H1 (cell line): ENCODE data around the gene UBASH3B. TPM values are rescaled to one million over a fixed set of nuclear protein-coding genes. Genes with fewer than 3 reads are reported as not detected.

Source experiments
- CTCF ChIA-PET: fragments of 300-600 bp; sonication (Branson Sonifier 250); formaldehyde crosslinking; loops from one replicate; lab custom pipeline; 2021; ENCODE audit not compliant: partially characterized antibody; lab: Charles Lee
- POLR2A ChIA-PET: fragments of 300-600 bp; sonication (Branson Sonifier 250); formaldehyde crosslinking; loops from one replicate; lab custom pipeline; 2021; ENCODE audit warnings: inconsistent platforms; ENCODE audit not compliant: partially characterized antibody; lab: Charles Lee
- DNase-seq, 2 experiments: peaks; one replicate each; pipeline versions ENCODE4 v3.0.0 to v3.0.0-alpha.2; 2010 to 2022; ENCODE audit warnings: low spot score in 2 of 2, low read depth in 1 of 2, mixed read lengths in 1 of 2
- FAIRE-seq: peaks from 2 replicates; lab custom pipeline; 2011; peaks lifted over from hg19 to GRCh38; lab: Jason Lieb, UNC
- H2AFZ ChIP-seq: 2 replicates; pipeline ENCODE4 v1.8.1; 2012; ENCODE audit warnings: low read length, inconsistent platforms
- H2AK5ac ChIP-seq: 2 replicates; pipeline ENCODE4 v1.6.1; 2013; ENCODE audit warnings: low read depth, low read length
- H2BK120ac ChIP-seq: replicated peaks from 2 replicates; pipeline ENCODE3; 2013; ENCODE audit warnings: low read depth, low read length, inconsistent platforms
- H2BK12ac ChIP-seq: 2 replicates; pipeline ENCODE4 v1.6.1; 2013; ENCODE audit warnings: low read depth, low read length
- H2BK15ac ChIP-seq: 2 replicates; pipeline ENCODE4 v1.6.1; 2013; ENCODE audit warnings: low read length
- H2BK20ac ChIP-seq: 2 replicates; pipeline ENCODE4 v1.6.1; 2013; ENCODE audit warnings: low read length
- H2BK5ac ChIP-seq: 2 replicates; pipeline ENCODE4 v1.6.1; 2013; ENCODE audit warnings: low read depth, low read length
- H3K14ac ChIP-seq: 2 replicates; pipeline ENCODE4 v1.6.1; 2013; ENCODE audit warnings: inconsistent platforms; ENCODE audit not compliant: insufficient read length
- H3K18ac ChIP-seq: 2 replicates; pipeline ENCODE4 v1.6.1; 2013; ENCODE audit warnings: low read length; ENCODE audit errors: extremely low read depth
- H3K23ac ChIP-seq: 2 replicates; pipeline ENCODE4 v1.6.1; 2013; ENCODE audit warnings: inconsistent platforms; ENCODE audit not compliant: insufficient read length
- H3K23me2 ChIP-seq: 2 replicates; pipeline ENCODE4 v1.6.1; 2013; ENCODE audit warnings: low read depth, low read length
- H3K27ac ChIP-seq: 2 replicates; pipeline ENCODE4 v1.6.1; 2011; ENCODE audit warnings: low read depth, low read length, inconsistent platforms
- H3K27me3 ChIP-seq, 4 experiments: replicated peaks in 1 of 4; 1 replicate in 1 of 4; 2 replicates in 3 of 4; pipeline versions ENCODE4 v1.6.1 to v1.8.1; 2011 to 2013; ENCODE audit warnings: low read length in 3 of 4, mild to moderate bottlenecking in 3 of 4, inconsistent platforms in 2 of 4, mixed read lengths in 2 of 4, moderate library complexity in 1 of 4; ENCODE audit not compliant: control insufficient read depth in 3 of 4, insufficient read depth in 3 of 4; ENCODE audit errors: extremely low read depth in 1 of 4
- H3K36me3 ChIP-seq, 4 experiments: 2 replicates each; pipeline versions ENCODE4 v1.6.1 to v1.8.1; 2011 to 2013; ENCODE audit warnings: mild to moderate bottlenecking in 4 of 4, low read length in 3 of 4, moderate library complexity in 2 of 4, control low read depth in 1 of 4, inconsistent platforms in 1 of 4; ENCODE audit not compliant: insufficient read depth in 4 of 4, control insufficient read depth in 2 of 4
- H3K4ac ChIP-seq: replicated peaks from 2 replicates; pipeline ENCODE3; 2013; ENCODE audit warnings: low read length, low read depth, mixed read lengths, inconsistent platforms; ENCODE audit not compliant: insufficient read length
- H3K4me1 ChIP-seq, 4 experiments: replicated peaks in 1 of 4; 1 replicate in 1 of 4; 2 replicates in 3 of 4; pipeline versions ENCODE4 v1.6.1 to v1.8.1; 2011 to 2013; ENCODE audit warnings: low read length in 3 of 4, inconsistent platforms in 2 of 4, mixed read lengths in 1 of 4; ENCODE audit not compliant: insufficient read depth in 4 of 4, control insufficient read depth in 3 of 4
- H3K4me2 ChIP-seq, 2 experiments: 2 replicates each; pipeline versions ENCODE4 v1.6.1 to v1.8.1; 2011 to 2013; ENCODE audit warnings: low read depth in 2 of 2, low read length in 2 of 2, control low read depth in 1 of 2, inconsistent platforms in 1 of 2, mild to moderate bottlenecking in 1 of 2; ENCODE audit not compliant: insufficient read depth in 1 of 2
- H3K4me3 ChIP-seq, 4 experiments: fragments of 200-600, 300-600 bp in 1 of 4; sonication (generic), shearing (Covaris generic), sonication (Bioruptor Twin) in 1 of 4; 2 replicates each; pipeline versions ENCODE4 v1.5.1 to v1.8.1; 2011 to 2016; ENCODE audit warnings: low read length in 4 of 4, low read depth in 3 of 4, control low read depth in 2 of 4, inconsistent platforms in 2 of 4, mild to moderate bottlenecking in 2 of 4, mixed read lengths in 1 of 4, moderate library complexity in 1 of 4; ENCODE audit not compliant: insufficient read depth in 2 of 4; ENCODE audit errors: extremely low read depth in 1 of 4
- H3K56ac ChIP-seq: replicated peaks from 2 replicates; pipeline ENCODE3; 2013; ENCODE audit warnings: low read depth, mild to moderate bottlenecking, mixed read lengths, low read length, inconsistent platforms; ENCODE audit not compliant: insufficient read length
- H3K79me1 ChIP-seq: 2 replicates; pipeline ENCODE4 v1.6.1; 2013; ENCODE audit warnings: low read depth, low read length, control low read depth
- H3K79me2 ChIP-seq, 2 experiments: 2 replicates each; pipeline versions ENCODE4 v1.6.1 to v1.8.1; 2012 to 2013; ENCODE audit warnings: low read length in 2 of 2, mild to moderate bottlenecking in 2 of 2, inconsistent platforms in 1 of 2; ENCODE audit not compliant: insufficient read depth in 2 of 2, control insufficient read depth in 1 of 2
- H3K9ac ChIP-seq, 4 experiments: replicated peaks in 1 of 4; 1 replicate in 1 of 4; 2 replicates in 3 of 4; pipeline versions ENCODE4 v1.6.1 to v1.8.1; 2011 to 2013; ENCODE audit warnings: low read depth in 3 of 4, low read length in 3 of 4, control low read depth in 2 of 4, mild to moderate bottlenecking in 2 of 4, moderate library complexity in 2 of 4, inconsistent platforms in 1 of 4; ENCODE audit errors: extremely low read depth in 1 of 4
- H3K9me3 ChIP-seq, 2 experiments: 2 replicates each; pipeline versions ENCODE4 v1.6.1 to v1.8.1; 2012 to 2013; ENCODE audit warnings: mild to moderate bottlenecking in 2 of 2, moderate library complexity in 2 of 2, control low read depth in 1 of 2, inconsistent platforms in 1 of 2, low read depth in 1 of 2, low read length in 1 of 2, mixed read lengths in 1 of 2; ENCODE audit not compliant: insufficient read depth in 2 of 2
- H4K20me1 ChIP-seq, 2 experiments: replicated peaks in 1 of 2; 2 replicates each; pipeline versions ENCODE3 to v1.8.1; 2011 to 2013; ENCODE audit warnings: inconsistent platforms in 2 of 2, low read length in 2 of 2, mild to moderate bottlenecking in 1 of 2; ENCODE audit not compliant: insufficient read depth in 2 of 2, control insufficient read depth in 1 of 2
- H4K5ac ChIP-seq: 2 replicates; pipeline ENCODE4 v1.6.1; 2013; ENCODE audit warnings: low read length, low read depth, mixed read lengths, inconsistent platforms; ENCODE audit not compliant: insufficient read length
- H4K8ac ChIP-seq: 2 replicates; pipeline ENCODE4 v1.8.0; 2013; ENCODE audit warnings: mild to moderate bottlenecking, moderate library complexity, low read length, inconsistent platforms; ENCODE audit not compliant: insufficient read depth; ENCODE audit errors: extremely low read depth
- H4K91ac ChIP-seq: replicated peaks from 2 replicates; pipeline ENCODE3; 2013; ENCODE audit warnings: low read length, mixed read lengths, inconsistent platforms; ENCODE audit not compliant: insufficient read length
- ATF3 ChIP-seq: IDR thresholded peaks from 2 replicates; pipeline ENCODE4 v1.6.1; 2011; ENCODE audit warnings: low read depth, mild to moderate bottlenecking, low read length; ENCODE audit not compliant: insufficient read depth
- BCL11A ChIP-seq, 2 experiments: IDR thresholded peaks; one replicate each; pipeline ENCODE4 v1.6.1; 2011; ENCODE audit warnings: low read depth in 2 of 2, low read length in 2 of 2, mild to moderate bottlenecking in 2 of 2
- CEBPB ChIP-seq: IDR thresholded peaks from 2 replicates; pipeline ENCODE4 v1.6.1; 2012; ENCODE audit warnings: low read depth, low read length
- CTBP2 ChIP-seq: IDR thresholded peaks from 2 replicates; pipeline ENCODE4 v1.7.0; 2011; ENCODE audit warnings: borderline replicate concordance, mild to moderate bottlenecking, moderate library complexity, mixed read lengths, low read length; ENCODE audit not compliant: insufficient read depth, insufficient read length
- EP300 ChIP-seq, 2 experiments: IDR thresholded peaks; 1 replicate in 1 of 2; 2 replicates in 1 of 2; pipeline ENCODE4 v1.6.1; 2011 to 2012; ENCODE audit warnings: low read depth in 2 of 2, low read length in 2 of 2, mild to moderate bottlenecking in 2 of 2, borderline replicate concordance in 1 of 2, inconsistent platforms in 1 of 2, moderate library complexity in 1 of 2
- KDM4A ChIP-seq: IDR thresholded peaks from one replicate; pipeline ENCODE4 v1.7.1; 2012; ENCODE audit warnings: low read depth, mild to moderate bottlenecking, moderate library complexity, low read length, inconsistent platforms; ENCODE audit not compliant: severe bottlenecking
- PHF8 ChIP-seq: fragments of 200-600 bp; sonication (generic); conservative IDR thresholded peaks from 2 replicates; pipeline ENCODE4 v1.7.1; 2012; ENCODE audit warnings: low read depth, mild to moderate bottlenecking, inconsistent platforms, low read length, moderate library complexity
- RFX5 ChIP-seq: IDR thresholded peaks from 2 replicates; pipeline ENCODE4 v1.6.1; 2011; ENCODE audit warnings: low read depth, low read length, improper control_type of control experiment, borderline replicate concordance
- SUZ12 ChIP-seq: fragments of 200-600 bp; sonication (generic); IDR thresholded peaks from 2 replicates; pipeline ENCODE4 v1.6.1; 2012; ENCODE audit warnings: mild to moderate bottlenecking, inconsistent platforms, low read length, moderate library complexity, mixed read lengths
- TEAD4 ChIP-seq: IDR thresholded peaks from 2 replicates; pipeline ENCODE4 v1.6.1; 2012; ENCODE audit warnings: low read depth, low read length, inconsistent platforms, mixed read lengths
- USF2 ChIP-seq: IDR thresholded peaks from 2 replicates; pipeline ENCODE4 v1.6.1; 2011; ENCODE audit warnings: low read length, improper control_type of control experiment
- ZNF274 ChIP-seq: IDR thresholded peaks from 2 replicates; pipeline ENCODE4 v1.7.0; 2012; ENCODE audit warnings: low read length, borderline replicate concordance; ENCODE audit errors: extremely low read depth
- WGBS, 2 experiments: shearing (Covaris generic) in 1 of 2; methylation state at CpG; one replicate each; pipeline versions ENCODE4 v1.1.6 to v1.1.7; 2013 to 2015; ENCODE audit warnings: low lambda C conversion rate in 2 of 2, mixed read lengths in 2 of 2, inconsistent platforms in 1 of 2, low coverage in 1 of 2, missing lambda C conversion rate in 1 of 2; ENCODE audit not compliant: insufficient replicate concordance in 2 of 2, insufficient coverage in 1 of 2, insufficient read length in 1 of 2; ENCODE audit errors: extremely low coverage in 1 of 2, missing lambda C conversion rate in 1 of 2; 5-methylcytosine and 5-hydroxymethylcytosine counted together
- polyA plus RNA-seq, 7 experiments: library from polyadenylated mRNA; depleted of rRNA in 3 of 7; stranded (reverse) in 5 of 7; unstranded in 2 of 7; fragments of >200 nt in 5 of 7; fragments of 200-250 nt in 2 of 7; gene quantifications; 1 replicate in 5 of 7; 2 replicates in 1 of 7; 4 replicates in 1 of 7; pipeline versions ENCODE4 v1.2.1 to v1.2.3, GENCODE V29; 2011 to 2013; ENCODE audit warnings: missing spikeins in 2 of 7, mixed read lengths in 2 of 7
- total RNA-seq: library from RNA; stranded (reverse); fragmentation: NEBNext Ultra II Directional; extraction: Animal tissue kit (Norgen Biotek cat#: 25700); gene quantifications from 2 replicates; pipeline ENCODE4 v1.2.1, GENCODE V29; 2021

The UBASH3B gene
- total and polyA plus RNA-seq, 2 of the 8 experiments (the other 6 are each of a cell fraction or from before 2014, with no cell fraction given): 7.5 to 9.5 TPM

GRCh38 chr11:122676638-122677037 is 21.1 kb downstream of the UBASH3B start:
- no peak overlapping the region for H3K18ac ChIP-seq
- no peak overlapping the region for H3K4me3 ChIP-seq
- FAIRE-seq: no peak
- no peaks in the 10 kb centered on the region for H3K79me1 ChIP-seq
- no peak for DNase-seq
- H3K36me3 ChIP-seq: no peaks in the 10 kb centered on the region
- H2BK5ac ChIP-seq: no peak overlapping the region
- no peaks in the 10 kb centered on the region for H3K79me2 ChIP-seq
- H3K23ac ChIP-seq: no peak overlapping the region
- no peak overlapping the region for H4K8ac ChIP-seq
- H3K9me3 ChIP-seq: no peaks in the 10 kb centered on the region
- no peaks in the 10 kb centered on the region for H4K20me1 ChIP-seq
- H3K4ac ChIP-seq: no peak overlapping the region
- 84% methylated on average over 4 of the region's 4 CpGs; no CpG with 5 or more reads in 1 of the 2 experiments for WGBS, 2 experiments
- no peaks in the 10 kb centered on the region for H3K23me2 ChIP-seq
- POLR2A ChIA-PET: no interaction called here
- H2BK15ac ChIP-seq: no peak overlapping the region
- no peaks in the 10 kb centered on the region for H3K27me3 ChIP-seq
- no peak overlapping the region for H2AK5ac ChIP-seq
- H3K27ac ChIP-seq: no peak overlapping the region
- no peak overlapping the region for H3K4me2 ChIP-seq
- no peak overlapping the region for H3K56ac ChIP-seq
- no peak overlapping the region for H3K14ac ChIP-seq
- H2BK120ac ChIP-seq: no peak overlapping the region
- H2BK20ac ChIP-seq: no peak overlapping the region
- H2AFZ ChIP-seq: no peak overlapping the region
- H3K9ac ChIP-seq: no peak overlapping the region
- no peak overlapping the region for H2BK12ac ChIP-seq
- CTCF ChIA-PET: interaction anchor here (1.5 to 1.6 kb wide), 2 partner anchors 13 to 48 kb away, joined by 5 to 7 read pairs; no protein-coding TSS in a partner anchor
- H4K91ac ChIP-seq: no peak overlapping the region
- no peaks in the 10 kb centered on the region for H3K4me1 ChIP-seq
- no peak overlapping the region for H4K5ac ChIP-seq
- TF ChIP-seq TEAD4 (no peak), EP300 (IDR thresholded peaks at IDR 0.05; ENCODE audit: borderline replicate concordance in 1 of 2, low read depth in 2 of 2, low read length in 2 of 2) (no peak), USF2 (no peak), CEBPB (no peak), SUZ12 (no peak), RFX5 (no peak), CTBP2 (no peak), PHF8 (no peak), KDM4A (no peak), BCL11A (IDR thresholded peaks at IDR 0.05; ENCODE audit: low read depth in 2 of 2, low read length in 2 of 2) (no peak), ATF3 (no peak), ZNF274 (no peak)
